ENCODE data around the gene DNASE2B. TPM values are rescaled to one million over a fixed set of nuclear protein-coding genes. Genes with fewer than 3 reads are reported as not detected.
A peak's percentile ranks its signal among the peaks of the same experiment; 100 is the strongest.
"Not testable (repeated sequence)": the region's sequence is repeated elsewhere in the genome, so short reads cannot be mapped to it uniquely, and the experiment has no call there.

The DNASE2B gene
- total RNA-seq, 1 donor from 2014 or later = not detected

DNA sequence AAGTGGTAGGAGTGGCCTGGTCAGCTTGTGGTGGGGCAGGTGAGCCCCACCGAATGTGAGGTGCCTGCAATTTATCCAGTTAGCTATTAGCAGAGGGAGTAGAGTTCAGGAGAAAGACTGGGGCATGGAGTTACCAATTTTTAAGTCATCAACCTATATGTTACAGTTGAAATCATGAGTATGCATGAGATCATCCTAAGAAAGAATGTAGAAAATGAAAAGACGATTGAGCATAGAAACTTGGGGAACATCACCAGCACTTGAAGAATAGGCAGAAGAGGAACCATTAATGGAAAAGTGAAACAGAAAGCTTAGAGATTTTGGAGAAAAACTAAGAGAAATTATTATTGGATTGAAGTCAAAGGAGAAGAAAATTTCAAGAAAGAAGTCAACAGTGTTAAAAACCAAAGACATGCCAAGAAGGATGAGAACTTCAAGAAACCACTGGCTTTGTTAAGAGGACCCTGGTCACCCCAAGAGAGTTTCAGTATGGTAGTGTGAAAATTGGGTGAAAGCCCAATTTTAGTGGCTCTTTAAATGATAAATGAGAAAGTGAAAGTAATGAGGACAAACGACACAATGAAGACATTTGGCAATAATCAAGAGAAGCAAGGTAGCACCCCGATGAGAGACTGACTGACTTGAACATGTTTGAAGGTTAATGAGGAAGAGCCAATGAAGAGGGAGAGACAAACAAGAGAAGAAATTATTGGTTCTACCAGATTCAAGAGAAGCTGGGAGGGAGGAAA lies 36.7 kb downstream of the DNASE2B start:
- no peak for ATAC-seq
- DNase-seq = no peak
- intact Hi-C loops (cut with micrococcal nuclease) = no loop called here

GRCh38 chr1:84436876-84437655 lies 38.8 kb downstream of the DNASE2B start:
- intact Hi-C loops (cut with micrococcal nuclease) = no loop called here
- no peak for DNase-seq
- ATAC-seq = peak; percentile 30

DNA sequence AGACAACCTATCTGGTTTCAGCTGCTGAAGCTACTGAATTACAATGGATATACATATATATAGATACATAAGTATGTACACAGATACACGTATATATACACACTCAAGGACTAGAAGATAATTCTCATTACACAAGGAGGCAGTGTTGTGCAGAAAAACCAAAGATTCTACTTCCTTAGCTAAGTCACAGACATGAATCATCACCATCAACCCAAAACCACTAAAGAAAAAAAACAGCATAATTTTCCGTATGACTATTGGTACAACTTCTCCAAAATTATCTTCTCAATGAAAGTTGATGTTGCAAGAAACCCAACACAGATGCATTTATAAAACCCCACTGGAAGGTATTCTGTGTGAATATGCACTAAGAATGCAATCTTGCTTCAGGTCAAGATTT lies 44.0 kb downstream of the DNASE2B start:
- intact Hi-C loops (cut with micrococcal nuclease) = loop anchor here (10.0 kb wide), 1 partner anchor 163 kb away; no protein-coding TSS in a partner anchor
- ATAC-seq (peak; percentile 76), DNase-seq (no peak)

- DNase-seq, ATAC-seq: not testable (repeated sequence)
- intact Hi-C loops (cut with micrococcal nuclease) = loop anchor here (10.0 kb wide), 1 partner anchor 162 kb away; no protein-coding TSS in a partner anchor
These were observed 44.7 kb downstream of the DNASE2B start for GRCh38 chr1:84442747-84443646.

DNA sequence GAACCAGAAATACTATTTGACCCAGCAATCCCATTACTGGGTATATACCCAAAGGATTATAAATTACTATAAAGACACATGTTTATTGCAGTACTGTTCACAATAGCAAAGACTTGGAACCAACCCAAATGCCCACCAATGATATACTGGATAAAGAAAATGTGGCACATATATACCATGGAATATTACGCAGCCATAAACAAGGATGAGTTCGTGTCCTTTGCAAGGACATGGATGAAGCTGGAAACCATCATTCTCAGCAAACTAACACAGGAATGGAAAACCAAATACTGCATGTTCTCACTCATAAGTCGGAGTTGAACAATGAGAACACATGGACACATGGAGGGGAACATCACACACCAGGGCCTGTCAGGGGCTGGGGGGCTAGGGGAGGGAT lies 50.4 kb downstream of the DNASE2B start:
- DNase-seq, ATAC-seq: not testable (repeated sequence)
- intact Hi-C loops (cut with micrococcal nuclease) = loop anchor here (10.0 kb wide), 1 partner anchor 156 kb away; no protein-coding TSS in a partner anchor

- DNase-seq (no peak), ATAC-seq (no peak)
These were observed 52.6 kb downstream of the DNASE2B start for GRCh38 chr1:84450910-84451309.

GRCh38 chr1:84452436-84452835 lies 54.2 kb downstream of the DNASE2B start:
- ATAC-seq (no peak), DNase-seq (no peak)
- intact Hi-C loops (cut with micrococcal nuclease) = no loop called here

More at GRCh38 chr1:84450910-84451309, 52.6 kb downstream of the DNASE2B start:
- intact Hi-C loops (cut with micrococcal nuclease) = no loop called here

- ATAC-seq (no peak), DNase-seq (no peak)
- intact Hi-C loops (cut with micrococcal nuclease) = no loop called here
These were observed 63.8 kb downstream of the DNASE2B start for GRCh38 chr1:84462118-84462517.

Other genes starting within 250 kb of the DNASE2B start
- 1.7 TPM for gene SAMD13, start 96.8 kb upstream of the DNASE2B start, total RNA-seq
- 35.9 TPM for gene RPF1, start 80.8 kb downstream of the DNASE2B start, total RNA-seq
- gene SPATA1, start 107.9 kb downstream of the DNASE2B start, total RNA-seq = 1.7 TPM
- 213 TPM for gene GNG5, start 108.1 kb downstream of the DNASE2B start, total RNA-seq
- 6.7 TPM for gene CTBS, start 176.0 kb downstream of the DNASE2B start, total RNA-seq

All from left ventricle myocardium superior (tissue), 1 donor.